Endothelial cell (in vitro differentiated cells): ENCODE results near the gene SLC2A14. TPM values are rescaled to one million over a fixed set of nuclear protein-coding genes. Genes with fewer than 3 reads are reported as not detected.
"Not testable (repeated sequence)": the region's sequence is repeated elsewhere in the genome, so short reads cannot be mapped to it uniquely, and the experiment has no call there.

ENCODE experiments used
- DNase-seq: peaks from one replicate; pipeline ENCODE4 v3.0.0; 2021; ENCODE audit warnings: low spot score
- H3K27ac Mint-ChIP-seq: one replicate; pipeline ENCODE4 v1.8.0; 2021; ENCODE audit warnings: mixed read lengths, inconsistent platforms; ENCODE audit not compliant: unreplicated experiment
- H3K27me3 Mint-ChIP-seq: one replicate; pipeline ENCODE4 v1.8.0; 2021; ENCODE audit warnings: mild to moderate bottlenecking, moderate library complexity, mixed read lengths, inconsistent platforms; ENCODE audit not compliant: unreplicated experiment
- H3K36me3 Mint-ChIP-seq: one replicate; pipeline ENCODE4 v1.8.0; 2021; ENCODE audit warnings: mild to moderate bottlenecking, low read depth, mixed read lengths, inconsistent platforms; ENCODE audit not compliant: unreplicated experiment
- H3K4me1 Mint-ChIP-seq: one replicate; pipeline ENCODE4 v1.8.0; 2021; ENCODE audit warnings: mild to moderate bottlenecking, mixed read lengths, inconsistent platforms; ENCODE audit not compliant: unreplicated experiment
- H3K4me3 Mint-ChIP-seq: one replicate; pipeline ENCODE4 v1.8.0; 2021; ENCODE audit warnings: mild to moderate bottlenecking, mixed read lengths, inconsistent platforms; ENCODE audit not compliant: unreplicated experiment
- H3K9me3 Mint-ChIP-seq: one replicate; pipeline ENCODE4 v1.8.0; 2021; ENCODE audit warnings: mixed read lengths, inconsistent platforms; ENCODE audit not compliant: unreplicated experiment
- total RNA-seq: library from RNA; stranded (reverse); fragmentation: NEBNext Ultra II Directional; extraction: Animal tissue kit (Norgen Biotek cat#: 25700); gene quantifications from one replicate; pipeline ENCODE4 v1.2.1, GENCODE V29; 2021; ENCODE audit not compliant: unreplicated experiment
- TF ChIP-seq, protein P1 (sequence below): fragments of 200-600 bp; sonication (generic); IDR thresholded peaks from one replicate; pipeline ENCODE4 v1.5.0; 2021; ENCODE audit warnings: antibody characterized with exemption; ENCODE audit not compliant: unreplicated experiment

The SLC2A14 gene
- total RNA-seq, 1 donor from 2014 or later = 0.64 TPM

- H3K4me1 Mint-ChIP-seq = peaks cover 13% of the 10 kb centered on the region
- TF ChIP-seq, protein P1, sequence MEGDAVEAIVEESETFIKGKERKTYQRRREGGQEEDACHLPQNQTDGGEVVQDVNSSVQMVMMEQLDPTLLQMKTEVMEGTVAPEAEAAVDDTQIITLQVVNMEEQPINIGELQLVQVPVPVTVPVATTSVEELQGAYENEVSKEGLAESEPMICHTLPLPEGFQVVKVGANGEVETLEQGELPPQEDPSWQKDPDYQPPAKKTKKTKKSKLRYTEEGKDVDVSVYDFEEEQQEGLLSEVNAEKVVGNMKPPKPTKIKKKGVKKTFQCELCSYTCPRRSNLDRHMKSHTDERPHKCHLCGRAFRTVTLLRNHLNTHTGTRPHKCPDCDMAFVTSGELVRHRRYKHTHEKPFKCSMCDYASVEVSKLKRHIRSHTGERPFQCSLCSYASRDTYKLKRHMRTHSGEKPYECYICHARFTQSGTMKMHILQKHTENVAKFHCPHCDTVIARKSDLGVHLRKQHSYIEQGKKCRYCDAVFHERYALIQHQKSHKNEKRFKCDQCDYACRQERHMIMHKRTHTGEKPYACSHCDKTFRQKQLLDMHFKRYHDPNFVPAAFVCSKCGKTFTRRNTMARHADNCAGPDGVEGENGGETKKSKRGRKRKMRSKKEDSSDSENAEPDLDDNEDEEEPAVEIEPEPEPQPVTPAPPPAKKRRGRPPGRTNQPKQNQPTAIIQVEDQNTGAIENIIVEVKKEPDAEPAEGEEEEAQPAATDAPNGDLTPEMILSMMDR = peak; percentile 61
- H3K9me3 Mint-ChIP-seq = no peaks in the 10 kb centered on the region
- no peaks in the 10 kb centered on the region for H3K36me3 Mint-ChIP-seq
- DNase-seq = peak; percentile 40
- H3K4me3 Mint-ChIP-seq = no peak overlapping the region
- H3K27me3 Mint-ChIP-seq = no peaks in the 10 kb centered on the region
- no peak overlapping the region for H3K27ac Mint-ChIP-seq
Measured at GRCh38 chr12:7832059-7832696, 40.5 kb downstream of the SLC2A14 start.

GRCh38 chr12:7829737-7830136 is 43.0 kb downstream of the SLC2A14 start:
- not testable (repeated sequence) for DNase-seq, H3K4me3 Mint-ChIP-seq, H3K27me3 Mint-ChIP-seq, H3K27ac Mint-ChIP-seq, H3K9me3 Mint-ChIP-seq, H3K36me3 Mint-ChIP-seq
- peaks cover 14% of the 10 kb centered on the region for H3K4me1 Mint-ChIP-seq

DNA sequence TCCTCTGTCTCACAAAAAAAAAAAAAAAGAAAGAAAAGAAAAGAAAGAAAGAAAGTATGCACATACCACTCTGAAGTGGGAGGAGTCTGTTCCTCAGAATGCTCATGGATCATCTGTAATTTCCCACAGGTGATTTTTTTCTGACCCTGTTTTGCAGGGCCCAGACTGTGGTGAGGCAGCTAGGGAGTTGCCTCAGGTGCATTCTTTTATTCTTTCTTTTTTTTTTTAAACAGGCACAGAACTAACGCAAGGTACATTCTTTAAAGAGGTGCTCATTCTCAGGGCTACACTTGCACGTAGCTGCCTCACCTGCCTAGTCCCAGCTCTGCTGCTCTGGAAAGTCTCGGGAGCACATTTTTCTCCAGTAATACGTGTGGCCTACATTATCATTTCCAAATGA is 47.0 kb downstream of the SLC2A14 start:
- H3K9me3 Mint-ChIP-seq, H3K27ac Mint-ChIP-seq, DNase-seq, H3K36me3 Mint-ChIP-seq, H3K4me1 Mint-ChIP-seq, H3K27me3 Mint-ChIP-seq, H3K4me3 Mint-ChIP-seq: not testable (repeated sequence)

- no peaks in the 10 kb centered on the region for H3K36me3 Mint-ChIP-seq
- no peak overlapping the region for H3K4me3 Mint-ChIP-seq
- TF ChIP-seq, protein P1 = peak; percentile 80
- peak; percentile 88 for DNase-seq
- H3K9me3 Mint-ChIP-seq = no peaks in the 10 kb centered on the region
- H3K4me1 Mint-ChIP-seq = peaks cover 11% of the 10 kb centered on the region
- H3K27ac Mint-ChIP-seq = no peak overlapping the region
- H3K27me3 Mint-ChIP-seq = no peaks in the 10 kb centered on the region
Measured at GRCh38 chr12:7806863-7807487, 65.7 kb downstream of the SLC2A14 start.

DNA sequence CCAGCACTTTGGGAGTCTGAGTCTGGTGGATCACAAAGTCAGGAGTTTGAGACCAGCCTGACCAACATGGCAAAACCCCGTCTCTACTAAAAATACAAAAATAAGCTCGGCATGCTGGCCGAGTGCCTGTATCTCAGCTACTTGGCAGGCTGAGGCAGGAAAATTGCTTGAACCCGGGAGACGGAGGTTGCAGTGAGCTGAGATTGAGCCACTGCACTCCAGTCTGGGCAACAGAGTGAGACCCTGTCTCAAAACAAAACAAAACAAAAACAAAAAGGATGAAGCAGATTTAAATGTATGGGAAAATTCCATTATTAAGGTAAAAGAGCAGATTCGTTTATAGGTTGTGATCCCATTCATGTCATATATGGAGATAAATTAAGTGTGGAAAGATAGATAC is 66.4 kb downstream of the SLC2A14 start:
- H3K9me3 Mint-ChIP-seq, H3K4me1 Mint-ChIP-seq, H3K4me3 Mint-ChIP-seq, H3K36me3 Mint-ChIP-seq, DNase-seq, H3K27me3 Mint-ChIP-seq: not testable (repeated sequence)
- peak overlapping the region; percentile 74 for H3K27ac Mint-ChIP-seq

- TF ChIP-seq, protein P1 = no peak
- no peak overlapping the region for H3K4me3 Mint-ChIP-seq
- no peaks in the 10 kb centered on the region for H3K27me3 Mint-ChIP-seq
- H3K4me1 Mint-ChIP-seq = peaks cover 19% of the 10 kb centered on the region
- no peak overlapping the region for H3K27ac Mint-ChIP-seq
- DNase-seq = no peak
- H3K9me3 Mint-ChIP-seq = no peaks in the 10 kb centered on the region
- H3K36me3 Mint-ChIP-seq = no peaks in the 10 kb centered on the region
Measured at GRCh38 chr12:7801460-7801859, 71.3 kb downstream of the SLC2A14 start.

DNA sequence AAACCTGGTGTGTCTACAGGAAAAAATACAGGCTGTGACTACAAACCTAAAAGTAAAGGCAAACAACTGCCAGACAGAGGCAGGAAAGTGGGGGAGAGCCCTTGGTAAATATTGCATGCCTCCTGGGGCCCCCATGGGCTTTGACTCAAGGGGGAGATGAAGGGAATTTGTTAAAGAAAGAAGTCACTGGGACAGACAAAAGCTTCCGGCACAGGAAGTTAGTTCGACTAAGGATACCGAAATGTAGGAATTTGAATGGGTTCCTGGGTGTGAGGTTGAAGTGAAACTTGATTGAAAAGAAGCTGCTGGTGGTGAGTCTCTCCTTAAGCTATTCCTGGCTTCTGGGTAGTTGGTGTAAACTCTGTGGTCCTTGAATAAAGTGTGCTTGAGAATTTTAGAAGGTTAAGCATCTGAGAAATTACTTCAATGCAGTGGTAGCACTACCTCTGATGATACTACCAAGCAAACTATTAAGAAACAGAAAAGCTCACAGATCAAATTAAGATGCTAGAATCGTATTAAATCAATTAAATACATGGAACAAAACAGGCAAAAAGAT is 73.9 kb downstream of the SLC2A14 start:
- H3K27ac Mint-ChIP-seq = peak overlapping the region; percentile 90
- DNase-seq, H3K27me3 Mint-ChIP-seq, H3K36me3 Mint-ChIP-seq, H3K9me3 Mint-ChIP-seq: not testable (repeated sequence)
- peaks cover 15% of the 10 kb centered on the region for H3K4me1 Mint-ChIP-seq
- H3K4me3 Mint-ChIP-seq = peak overlapping the region; percentile 37
